Endothelial cell of umbilical vein (primary cell): ENCODE data around the gene CTLA4. TPM values are rescaled to one million over a fixed set of nuclear protein-coding genes. Genes with fewer than 3 reads are reported as not detected.

Experiments
- BruUV-seq: library from RNA; stranded (reverse); fragments of 400-500 nt; replicated peaks from 2 replicates; lab custom pipeline; 2021; lab: Mats Ljungman, UMichigan
- CTCF ChIA-PET: fragments of 300-600, 350-600 bp; sonication (Branson Sonifier 250); formaldehyde crosslinking; loops from one replicate; lab custom pipeline; 2021; ENCODE audit warnings: antibody characterized with exemption, inconsistent platforms; lab: Charles Lee
- POLR2A ChIA-PET: fragments of 300-600, 350-600 bp; sonication (Branson Sonifier 250); formaldehyde crosslinking; loops from one replicate; lab custom pipeline; 2021; ENCODE audit warnings: antibody characterized with exemption, inconsistent platforms; lab: Charles Lee
- DNase-seq: peaks from one replicate; pipeline ENCODE4 v3.0.0-alpha.2; 2011; ENCODE audit warnings: low read depth, low spot score
- FAIRE-seq: peaks from 2 replicates; lab custom pipeline; 2011; peaks lifted over from hg19 to GRCh38; lab: Jason Lieb, UNC
- H2AFZ ChIP-seq: 2 replicates; pipeline ENCODE4 v1.6.0; 2012; ENCODE audit warnings: low read depth, low read length, control low read depth, inconsistent platforms
- H3K27ac ChIP-seq: 2 replicates; pipeline ENCODE4 v1.5.1; 2011; ENCODE audit warnings: low read depth, mild to moderate bottlenecking, control low read depth, low read length, moderate library complexity; ENCODE audit not compliant: insufficient read depth
- H3K27me3 ChIP-seq, 2 experiments: 2 replicates each; pipeline versions ENCODE4 v1.6.0 to v1.6.1; 2011; ENCODE audit warnings: low read length in 2 of 2, mixed read lengths in 1 of 2; ENCODE audit not compliant: control insufficient read depth in 2 of 2, insufficient read depth in 2 of 2
- H3K36me3 ChIP-seq, 2 experiments: 2 replicates in 1 of 2; 3 replicates in 1 of 2; pipeline ENCODE4 v1.5.1; 2011; ENCODE audit warnings: low read length in 2 of 2, mild to moderate bottlenecking in 1 of 2, moderate library complexity in 1 of 2; ENCODE audit not compliant: control insufficient read depth in 2 of 2, insufficient read depth in 2 of 2; ENCODE audit errors: extremely low read depth in 1 of 2
- H3K4me1 ChIP-seq: 3 replicates; pipeline ENCODE4 v1.5.1; 2011; ENCODE audit warnings: mild to moderate bottlenecking, low read length; ENCODE audit not compliant: control insufficient read depth, insufficient read depth; ENCODE audit errors: extremely low read depth
- H3K4me2 ChIP-seq: 2 replicates; pipeline ENCODE4 v1.6.1; 2011; ENCODE audit warnings: low read length, control low read depth, mixed read lengths; ENCODE audit not compliant: insufficient read depth
- H3K4me3 ChIP-seq, 3 experiments: fragments of 200-600 bp in 1 of 3; sonication (generic), shearing (Covaris generic) in 1 of 3; replicated peaks in 1 of 3; 2 replicates each; pipeline ENCODE4 v1.5.1; 2011 to 2016; ENCODE audit warnings: control low read depth in 3 of 3, low read length in 3 of 3, mild to moderate bottlenecking in 2 of 3, inconsistent platforms in 1 of 3, low read depth in 1 of 3, moderate library complexity in 1 of 3; ENCODE audit not compliant: insufficient read depth in 1 of 3
- H3K79me2 ChIP-seq: 2 replicates; pipeline ENCODE4 v1.6.0; 2012; ENCODE audit warnings: low read length, inconsistent platforms; ENCODE audit not compliant: control insufficient read depth, insufficient read depth
- H3K9ac ChIP-seq: replicated peaks from 2 replicates; pipeline ENCODE3; 2011; ENCODE audit warnings: low read length, control low read depth; ENCODE audit not compliant: insufficient read depth; ENCODE audit errors: extremely low read depth
- H3K9me1 ChIP-seq: replicated peaks from 3 replicates; pipeline ENCODE4 v1.6.0; 2011; ENCODE audit warnings: mild to moderate bottlenecking, low read length; ENCODE audit not compliant: control insufficient read depth, insufficient read depth; ENCODE audit errors: extremely low read depth
- H3K9me3 ChIP-seq: replicated peaks from 2 replicates; pipeline ENCODE4 v1.5.1; 2012; ENCODE audit warnings: low read length, inconsistent platforms; ENCODE audit not compliant: control insufficient read depth, insufficient read depth
- H4K20me1 ChIP-seq: replicated peaks from 2 replicates; pipeline ENCODE3; 2011; ENCODE audit warnings: mild to moderate bottlenecking, low read length; ENCODE audit not compliant: control insufficient read depth, insufficient read depth; ENCODE audit errors: extremely low read depth
- EZH2 ChIP-seq: IDR thresholded peaks from 2 replicates; pipeline ENCODE4 v1.6.1; 2012; ENCODE audit warnings: borderline replicate concordance, low read depth, mild to moderate bottlenecking, moderate library complexity, low read length, inconsistent platforms; ENCODE audit not compliant: severe bottlenecking
- FOS ChIP-seq: IDR thresholded peaks from 2 replicates; pipeline ENCODE4 v1.6.1; 2011; ENCODE audit warnings: mild to moderate bottlenecking, low read length, moderate library complexity, borderline replicate concordance; ENCODE audit not compliant: insufficient read depth
- GATA2 ChIP-seq: IDR thresholded peaks from 2 replicates; pipeline ENCODE4 v1.7.0; 2011; ENCODE audit warnings: low read depth, mild to moderate bottlenecking, moderate library complexity, mixed read lengths, low read length; ENCODE audit not compliant: insufficient read length, insufficient read depth
- JUN ChIP-seq: IDR thresholded peaks from 2 replicates; pipeline ENCODE4 v1.6.1; 2011; ENCODE audit warnings: borderline replicate concordance, low read depth; ENCODE audit not compliant: insufficient read length, insufficient read depth
- MYC ChIP-seq: IDR thresholded peaks from one replicate; pipeline ENCODE4 v1.6.1; 2011; ENCODE audit warnings: mild to moderate bottlenecking, low read depth, low read length
- POLR2A ChIP-seq: IDR thresholded peaks from 2 replicates; pipeline ENCODE4 v1.6.1; 2012; ENCODE audit warnings: low read depth, mild to moderate bottlenecking, control low read depth, low read length
- POLR2AphosphoS5 ChIP-seq: IDR thresholded peaks from 2 replicates; pipeline ENCODE4 v1.6.1; 2012; ENCODE audit warnings: low read depth, mild to moderate bottlenecking, control low read depth, low read length, moderate library complexity; ENCODE audit not compliant: insufficient read depth
- dilution Hi-C: fragments of 300-500 bp; cut with MboI; formaldehyde crosslinking; loops from one replicate; pipeline ENCODE4 v1.15.0; 2019; ENCODE audit warnings: low sequenced_read_pairs; ENCODE audit not compliant: extremely low pct_ligation_motif_present
- intact Hi-C: fragments of 100-400 bp; cut with micrococcal nuclease; formaldehyde crosslinking; loops from one replicate; pipeline ENCODE4 v1.10.0; 2022
- polyA plus RNA-seq, 4 experiments: library from polyadenylated mRNA; depleted of rRNA in 3 of 4; stranded (reverse) in 3 of 4; unstranded in 1 of 4; fragments of >200 nt; gene quantifications; 2 replicates each; pipeline versions ENCODE4 v1.2.1 to v1.2.3, GENCODE V29; 2011 to 2012; ENCODE audit warnings: missing spikeins in 1 of 4
- total RNA-seq: library from RNA; stranded (reverse); gene quantifications from 2 replicates; pipeline ENCODE4 v1.2.3, GENCODE V29; 2021
- TF ChIP-seq, protein P1 (sequence below), 2 donors: IDR thresholded peaks; 1 replicate in 1 of 2; 2 replicates in 1 of 2; pipeline ENCODE4 v1.5.1; 2011; ENCODE audit warnings: low read length in 2 of 2, mild to moderate bottlenecking in 2 of 2, moderate library complexity in 2 of 2, control low read depth in 1 of 2, inconsistent platforms in 1 of 2, low read depth in 1 of 2; ENCODE audit not compliant: insufficient read depth in 1 of 2; ENCODE audit errors: extremely low read depth in 1 of 2
- TF ChIP-seq, protein P2 (sequence below): IDR thresholded peaks from 2 replicates; pipeline ENCODE4 v1.6.1; 2011; ENCODE audit not compliant: insufficient read depth, insufficient read length

CTLA4 gene
- total and polyA plus RNA-seq, 2 donors (not counting 3 experiments of a cell fraction or from before 2014, with no cell fraction given), result not detected

DNA sequence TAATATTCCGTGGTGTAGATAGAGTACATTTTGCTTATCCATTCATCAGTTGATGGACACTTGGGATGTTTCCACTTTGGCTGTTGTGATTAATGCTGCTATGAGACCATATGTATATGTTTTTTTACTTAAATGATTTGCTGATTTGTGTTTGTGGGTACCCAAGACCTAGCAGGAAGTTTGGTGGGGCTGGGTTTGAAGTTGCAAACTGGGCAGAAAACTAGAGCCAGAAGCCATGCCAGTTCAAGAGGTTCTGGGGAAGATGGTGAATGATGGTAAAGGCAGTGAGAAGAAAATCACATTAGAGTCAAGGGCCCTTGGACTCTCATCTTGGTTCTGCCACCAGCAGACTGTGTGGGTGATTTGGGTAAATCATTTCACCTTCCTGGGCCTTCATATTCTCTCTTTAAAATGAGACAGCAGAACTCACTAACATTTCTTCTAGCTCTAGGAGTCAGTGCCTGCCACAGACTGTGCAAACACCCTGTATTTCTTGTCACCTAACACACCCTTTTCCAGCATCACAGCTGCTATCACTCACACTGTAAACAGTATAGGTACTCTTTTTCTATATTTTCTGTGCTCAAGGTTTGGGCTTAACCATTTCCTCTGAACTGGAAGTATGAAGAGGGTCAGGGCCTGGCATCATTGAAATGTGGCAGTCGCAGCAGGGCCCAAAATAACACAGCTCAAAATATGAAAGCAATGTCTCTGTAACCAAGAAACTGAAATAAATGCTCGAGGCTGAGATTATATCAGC, 8.4 kb upstream of the CTLA4 start:
- intact Hi-C loops, result no loop called here
- Histone ChIP-seq H2AFZ (no peak overlapping the region), H4K20me1 (no peaks in the 10 kb centered on the region), H3K4me3 (no peak overlapping the region), H3K4me1 (no peaks in the 10 kb centered on the region), H3K27ac (no peak overlapping the region), H3K36me3 (no peaks in the 10 kb centered on the region), H3K79me2 (no peaks in the 10 kb centered on the region), H3K27me3 (peaks cover 4 to 5% of the 10 kb centered on the region in 2 experiments), H3K9me3 (no peaks in the 10 kb centered on the region), H3K9me1 (no peaks in the 10 kb centered on the region), H3K4me2 (no peak overlapping the region), H3K9ac (no peak overlapping the region)
- DNase-seq (no peak), FAIRE-seq (no peak)
- ChIA-PET POLR2A (no interaction called here), CTCF (interaction anchor here (1.3 kb wide), 1 partner anchor 50 kb away, joined by 3 read pairs; no protein-coding TSS in a partner anchor)
- dilution Hi-C loops, result no loop called here
- no TSS peak for BruUV-seq
- TF ChIP-seq GATA2 (no peak), POLR2AphosphoS5 (no peak), EZH2 (no peak), MYC (no peak), JUN (no peak), POLR2A (no peak), FOS (no peak)
- TF ChIP-seq, protein P1, sequence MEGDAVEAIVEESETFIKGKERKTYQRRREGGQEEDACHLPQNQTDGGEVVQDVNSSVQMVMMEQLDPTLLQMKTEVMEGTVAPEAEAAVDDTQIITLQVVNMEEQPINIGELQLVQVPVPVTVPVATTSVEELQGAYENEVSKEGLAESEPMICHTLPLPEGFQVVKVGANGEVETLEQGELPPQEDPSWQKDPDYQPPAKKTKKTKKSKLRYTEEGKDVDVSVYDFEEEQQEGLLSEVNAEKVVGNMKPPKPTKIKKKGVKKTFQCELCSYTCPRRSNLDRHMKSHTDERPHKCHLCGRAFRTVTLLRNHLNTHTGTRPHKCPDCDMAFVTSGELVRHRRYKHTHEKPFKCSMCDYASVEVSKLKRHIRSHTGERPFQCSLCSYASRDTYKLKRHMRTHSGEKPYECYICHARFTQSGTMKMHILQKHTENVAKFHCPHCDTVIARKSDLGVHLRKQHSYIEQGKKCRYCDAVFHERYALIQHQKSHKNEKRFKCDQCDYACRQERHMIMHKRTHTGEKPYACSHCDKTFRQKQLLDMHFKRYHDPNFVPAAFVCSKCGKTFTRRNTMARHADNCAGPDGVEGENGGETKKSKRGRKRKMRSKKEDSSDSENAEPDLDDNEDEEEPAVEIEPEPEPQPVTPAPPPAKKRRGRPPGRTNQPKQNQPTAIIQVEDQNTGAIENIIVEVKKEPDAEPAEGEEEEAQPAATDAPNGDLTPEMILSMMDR (IDR thresholded peaks at IDR 0.05; ENCODE audit: extremely low read depth in 1 of 2, insufficient read depth in 1 of 2, low read depth in 1 of 2, low read length in 2 of 2), result no peak
- TF ChIP-seq, protein P2, sequence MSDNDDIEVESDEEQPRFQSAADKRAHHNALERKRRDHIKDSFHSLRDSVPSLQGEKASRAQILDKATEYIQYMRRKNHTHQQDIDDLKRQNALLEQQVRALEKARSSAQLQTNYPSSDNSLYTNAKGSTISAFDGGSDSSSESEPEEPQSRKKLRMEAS, result no peak
